GM04503 (cell line): ENCODE results near the gene ATP6V1D.
"Not testable (repeated sequence)": the region's sequence is repeated elsewhere in the genome, so short reads cannot be mapped to it uniquely, and the experiment has no call there.

Source experiments
- DNase-seq: peaks from one replicate; pipeline ENCODE4 v3.0.0-alpha.2; 2012; ENCODE audit warnings: low read depth

Gene ATP6V1D

GRCh38 chr14:67370830-67371229 lies 11.2 kb upstream of the ATP6V1D start:
- no peak for DNase-seq

GRCh38 chr14:67365476-67365875 lies 5.9 kb upstream of the ATP6V1D start:
- no peak for DNase-seq

GRCh38 chr14:67360470-67361206 lies 1.0 kb upstream of the ATP6V1D start:
- no peak for DNase-seq

- no peak for DNase-seq
Measured at GRCh38 chr14:67358924-67359774, 455 bp downstream of the ATP6V1D start.

- no peak for DNase-seq
Measured at GRCh38 chr14:67357969-67358354, 1.6 kb downstream of the ATP6V1D start.

GRCh38 chr14:67357186-67357968 lies 2.2 kb downstream of the ATP6V1D start:
- DNase-seq, result no peak

- DNase-seq, result no peak
Measured at GRCh38 chr14:67352055-67352454, 7.5 kb downstream of the ATP6V1D start.

GRCh38 chr14:67345583-67345982 lies 14.0 kb downstream of the ATP6V1D start:
- DNase-seq, result no peak

- no peak for DNase-seq
Measured at GRCh38 chr14:67343601-67344230, 15.9 kb downstream of the ATP6V1D start.

- DNase-seq, result not testable (repeated sequence)
Measured at GRCh38 chr14:67341231-67341630, 18.4 kb downstream of the ATP6V1D start.

GRCh38 chr14:67335781-67336180 lies 23.8 kb downstream of the ATP6V1D start:
- DNase-seq, result no peak

GRCh38 chr14:67332468-67332867 lies 27.1 kb downstream of the ATP6V1D start:
- no peak for DNase-seq

GRCh38 chr14:67331368-67332125 lies 28.1 kb downstream of the ATP6V1D start:
- DNase-seq, result peak; percentile 11

GRCh38 chr14:67329666-67330065 lies 29.9 kb downstream of the ATP6V1D start:
- not testable (repeated sequence) for DNase-seq

- peak; percentile 2 for DNase-seq
Measured at GRCh38 chr14:67319142-67319541, 40.5 kb downstream of the ATP6V1D start.

GRCh38 chr14:67317822-67318221 lies 41.8 kb downstream of the ATP6V1D start:
- DNase-seq, result no peak

GRCh38 chr14:67313153-67313552 lies 46.5 kb downstream of the ATP6V1D start:
- no peak for DNase-seq

- no peak for DNase-seq
Measured at GRCh38 chr14:67311868-67312267, 47.7 kb downstream of the ATP6V1D start.
